NCI-H1694 treated with DMSO at 0.1 percent for 48 hours (cell line): ENCODE results near the gene UBQLN1.

Experiments
- DNase-seq: peaks from one replicate; lab custom pipeline; 2025; lab: John Stamatoyannopoulos, UW

The UBQLN1 gene

GRCh38 chr9:83688921-83689320 lies 18.8 kb downstream of the UBQLN1 start:
- peak; percentile 15 for DNase-seq

GRCh38 chr9:83681490-83681889 lies 26.3 kb downstream of the UBQLN1 start:
- DNase-seq: no peak

GRCh38 chr9:83680233-83680632 lies 27.5 kb downstream of the UBQLN1 start:
- no peak for DNase-seq

- no peak for DNase-seq
Measured at GRCh38 chr9:83677596-83677995, 30.2 kb downstream of the UBQLN1 start.

GRCh38 chr9:83675466-83675865 lies 32.3 kb downstream of the UBQLN1 start:
- no peak for DNase-seq

GRCh38 chr9:83671451-83671850 lies 36.3 kb downstream of the UBQLN1 start:
- no peak for DNase-seq

- no peak for DNase-seq
Measured at GRCh38 chr9:83670381-83670780, 37.4 kb downstream of the UBQLN1 start.

GRCh38 chr9:83669067-83669466 lies 38.7 kb downstream of the UBQLN1 start:
- DNase-seq: no peak

GRCh38 chr9:83665580-83666200 lies 42.1 kb downstream of the UBQLN1 start:
- no peak for DNase-seq

- DNase-seq: no peak
Measured at GRCh38 chr9:83662933-83663332, 44.8 kb downstream of the UBQLN1 start.

GRCh38 chr9:83656952-83657351 lies 50.8 kb downstream of the UBQLN1 start:
- no peak for DNase-seq

GRCh38 chr9:83656032-83656680 lies 51.6 kb downstream of the UBQLN1 start:
- no peak for DNase-seq

GRCh38 chr9:83655433-83655832 lies 52.3 kb downstream of the UBQLN1 start:
- no peak for DNase-seq

GRCh38 chr9:83652433-83652832 lies 55.3 kb downstream of the UBQLN1 start:
- no peak for DNase-seq

- DNase-seq: no peak
Measured at GRCh38 chr9:83651558-83651957, 56.2 kb downstream of the UBQLN1 start.

GRCh38 chr9:83649515-83649914 lies 58.2 kb downstream of the UBQLN1 start:
- DNase-seq: no peak

- DNase-seq: peak; percentile 30
Measured at GRCh38 chr9:83649080-83649479, 58.7 kb downstream of the UBQLN1 start.

GRCh38 chr9:83646500-83647239 lies 61.1 kb downstream of the UBQLN1 start:
- no peak for DNase-seq

GRCh38 chr9:83642793-83643192 lies 65.0 kb downstream of the UBQLN1 start:
- DNase-seq: no peak

GRCh38 chr9:83639266-83639665 lies 68.5 kb downstream of the UBQLN1 start:
- DNase-seq: no peak

- DNase-seq: no peak
Measured at GRCh38 chr9:83637389-83637788, 70.4 kb downstream of the UBQLN1 start.

GRCh38 chr9:83636813-83637212 lies 70.9 kb downstream of the UBQLN1 start:
- DNase-seq: no peak

GRCh38 chr9:83633676-83634075 lies 74.1 kb downstream of the UBQLN1 start:
- DNase-seq: no peak
